SK-N-SH (cell line): ENCODE results near the gene TAF4.
"Not testable (repeated sequence)": the region's sequence is repeated elsewhere in the genome, so short reads cannot be mapped to it uniquely, and the experiment has no call there.

Experiments
- EP300 ChIP-seq, 2 experiments: IDR thresholded peaks; 2 replicates each; pipeline versions ENCODE4 v1.4.0 to v1.6.1; 2012; ENCODE audit warnings: borderline replicate concordance in 1 of 2, low read depth in 1 of 2, low read length in 1 of 2
- EZH2phosphoT487 ChIP-seq: fragments of 200-600 bp; sonication (generic); IDR thresholded peaks from 2 replicates; pipeline ENCODE4 v1.6.1; 2017; ENCODE audit warnings: low read depth, mixed run types, mild to moderate bottlenecking, antibody characterized with exemption, moderate library complexity, borderline replicate concordance
- NFIC ChIP-seq: IDR thresholded peaks from 2 replicates; pipeline ENCODE4 v1.4.0; 2012; ENCODE audit warnings: borderline replicate concordance
- POLR2AphosphoS5 ChIP-seq: IDR thresholded peaks from 2 replicates; pipeline ENCODE4 v1.6.1; 2012; ENCODE audit warnings: low read depth, low read length
- TF ChIP-seq, protein P1 (sequence below): fragments of 200-600 bp; sonication (generic); IDR thresholded peaks from 2 replicates; pipeline ENCODE4 v1.6.1; 2017; ENCODE audit warnings: antibody characterized with exemption, mild to moderate bottlenecking, moderate library complexity
- TF ChIP-seq, protein P2 (sequence below): IDR thresholded peaks from 2 replicates; pipeline ENCODE4 v1.6.1; 2012; ENCODE audit warnings: mild to moderate bottlenecking, low read depth, low read length, moderate library complexity
- TF ChIP-seq, protein P3 (sequence below): IDR thresholded peaks from 2 replicates; pipeline ENCODE4 v1.4.0; 2012; ENCODE audit warnings: low read depth

DNA sequence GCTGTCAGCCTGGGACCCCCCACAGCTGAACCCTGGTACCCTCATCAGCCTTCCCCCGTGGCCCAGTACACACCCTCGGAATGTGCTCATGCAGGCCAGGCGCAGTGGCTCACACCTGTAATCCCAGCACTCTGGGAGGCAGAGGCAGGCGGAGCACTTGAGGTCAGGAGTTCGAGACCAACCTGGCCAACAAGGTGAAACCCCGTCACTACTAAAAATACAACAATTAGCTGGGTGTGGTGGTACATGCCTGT, 9.9 kb downstream of the TAF4 start:
- TF ChIP-seq, protein P1, sequence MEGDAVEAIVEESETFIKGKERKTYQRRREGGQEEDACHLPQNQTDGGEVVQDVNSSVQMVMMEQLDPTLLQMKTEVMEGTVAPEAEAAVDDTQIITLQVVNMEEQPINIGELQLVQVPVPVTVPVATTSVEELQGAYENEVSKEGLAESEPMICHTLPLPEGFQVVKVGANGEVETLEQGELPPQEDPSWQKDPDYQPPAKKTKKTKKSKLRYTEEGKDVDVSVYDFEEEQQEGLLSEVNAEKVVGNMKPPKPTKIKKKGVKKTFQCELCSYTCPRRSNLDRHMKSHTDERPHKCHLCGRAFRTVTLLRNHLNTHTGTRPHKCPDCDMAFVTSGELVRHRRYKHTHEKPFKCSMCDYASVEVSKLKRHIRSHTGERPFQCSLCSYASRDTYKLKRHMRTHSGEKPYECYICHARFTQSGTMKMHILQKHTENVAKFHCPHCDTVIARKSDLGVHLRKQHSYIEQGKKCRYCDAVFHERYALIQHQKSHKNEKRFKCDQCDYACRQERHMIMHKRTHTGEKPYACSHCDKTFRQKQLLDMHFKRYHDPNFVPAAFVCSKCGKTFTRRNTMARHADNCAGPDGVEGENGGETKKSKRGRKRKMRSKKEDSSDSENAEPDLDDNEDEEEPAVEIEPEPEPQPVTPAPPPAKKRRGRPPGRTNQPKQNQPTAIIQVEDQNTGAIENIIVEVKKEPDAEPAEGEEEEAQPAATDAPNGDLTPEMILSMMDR = not testable (repeated sequence)
- TF ChIP-seq EP300 (IDR thresholded peaks at IDR 0.05; ENCODE audit: borderline replicate concordance in 1 of 2, low read depth in 1 of 2, low read length in 1 of 2); NFIC; EZH2phosphoT487; POLR2AphosphoS5: not testable (repeated sequence)
- TF ChIP-seq, protein P2, sequence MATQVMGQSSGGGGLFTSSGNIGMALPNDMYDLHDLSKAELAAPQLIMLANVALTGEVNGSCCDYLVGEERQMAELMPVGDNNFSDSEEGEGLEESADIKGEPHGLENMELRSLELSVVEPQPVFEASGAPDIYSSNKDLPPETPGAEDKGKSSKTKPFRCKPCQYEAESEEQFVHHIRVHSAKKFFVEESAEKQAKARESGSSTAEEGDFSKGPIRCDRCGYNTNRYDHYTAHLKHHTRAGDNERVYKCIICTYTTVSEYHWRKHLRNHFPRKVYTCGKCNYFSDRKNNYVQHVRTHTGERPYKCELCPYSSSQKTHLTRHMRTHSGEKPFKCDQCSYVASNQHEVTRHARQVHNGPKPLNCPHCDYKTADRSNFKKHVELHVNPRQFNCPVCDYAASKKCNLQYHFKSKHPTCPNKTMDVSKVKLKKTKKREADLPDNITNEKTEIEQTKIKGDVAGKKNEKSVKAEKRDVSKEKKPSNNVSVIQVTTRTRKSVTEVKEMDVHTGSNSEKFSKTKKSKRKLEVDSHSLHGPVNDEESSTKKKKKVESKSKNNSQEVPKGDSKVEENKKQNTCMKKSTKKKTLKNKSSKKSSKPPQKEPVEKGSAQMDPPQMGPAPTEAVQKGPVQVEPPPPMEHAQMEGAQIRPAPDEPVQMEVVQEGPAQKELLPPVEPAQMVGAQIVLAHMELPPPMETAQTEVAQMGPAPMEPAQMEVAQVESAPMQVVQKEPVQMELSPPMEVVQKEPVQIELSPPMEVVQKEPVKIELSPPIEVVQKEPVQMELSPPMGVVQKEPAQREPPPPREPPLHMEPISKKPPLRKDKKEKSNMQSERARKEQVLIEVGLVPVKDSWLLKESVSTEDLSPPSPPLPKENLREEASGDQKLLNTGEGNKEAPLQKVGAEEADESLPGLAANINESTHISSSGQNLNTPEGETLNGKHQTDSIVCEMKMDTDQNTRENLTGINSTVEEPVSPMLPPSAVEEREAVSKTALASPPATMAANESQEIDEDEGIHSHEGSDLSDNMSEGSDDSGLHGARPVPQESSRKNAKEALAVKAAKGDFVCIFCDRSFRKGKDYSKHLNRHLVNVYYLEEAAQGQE = not testable (repeated sequence)
- TF ChIP-seq, protein P3, sequence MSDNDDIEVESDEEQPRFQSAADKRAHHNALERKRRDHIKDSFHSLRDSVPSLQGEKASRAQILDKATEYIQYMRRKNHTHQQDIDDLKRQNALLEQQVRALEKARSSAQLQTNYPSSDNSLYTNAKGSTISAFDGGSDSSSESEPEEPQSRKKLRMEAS = not testable (repeated sequence)
